HepG2 (cell line): ENCODE data around the gene TLL2. TPM values are rescaled to one million over a fixed set of nuclear protein-coding genes. Genes with fewer than 3 reads are reported as not detected.
A peak's percentile ranks its signal among the peaks of the same experiment; 100 is the strongest.

Experiments
- ATAC-seq: fragments of 200-7000 bp; cut with Tn5 transposase; 3 replicates; pipeline ENCODE4 v1.9.1; 2020; ENCODE audit warnings: mild to moderate bottlenecking, moderate library complexity
- BruUV-seq: library from RNA; stranded (reverse); fragments of 400-500 nt; replicated peaks from 2 replicates; lab custom pipeline; 2021; lab: Mats Ljungman, UMichigan
- CTCF ChIA-PET: fragments of 300-600 bp; formaldehyde crosslinking; extraction: SDS; loops from one replicate; lab custom pipeline; 2021; ENCODE audit warnings: low total read pairs, inconsistent platforms, low intra/inter-chr PET ratio; lab: Yijun Ruan, JAX
- POLR2A ChIA-PET: fragments of 350-600 bp; sonication (Branson Sonifier 250); formaldehyde crosslinking; loops from one replicate; lab custom pipeline; 2020; ENCODE audit warnings: antibody characterized with exemption, inconsistent platforms; lab: Yijun Ruan, JAX
- DNase-seq: peaks from one replicate; pipeline ENCODE4 v3.0.0-alpha.2; 2015; ENCODE audit warnings: low spot score
- FAIRE-seq: peaks from 3 replicates; lab custom pipeline; 2011; peaks lifted over from hg19 to GRCh38; lab: Jason Lieb, UNC
- H2AFZ ChIP-seq: one replicate; pipeline ENCODE4 v1.6.1; 2011; ENCODE audit warnings: low read length, inconsistent platforms
- H3K27ac ChIP-seq: fragments of 300-600 bp; 3 replicates; pipeline ENCODE4 v1.8.0; 2011; ENCODE audit warnings: mixed run types, mild to moderate bottlenecking, mixed read lengths, low read length, inconsistent platforms; ENCODE audit not compliant: insufficient read depth; ENCODE audit errors: extremely low read length
- H3K27me3 ChIP-seq, 2 experiments: fragments of 200-600 bp in 1 of 2; 2 replicates in 1 of 2; 3 replicates in 1 of 2; pipeline versions ENCODE4 v1.6.0 to v1.8.0; 2011; ENCODE audit warnings: low read length in 2 of 2, mild to moderate bottlenecking in 2 of 2, moderate library complexity in 2 of 2, inconsistent platforms in 1 of 2; ENCODE audit not compliant: insufficient read depth in 2 of 2, control insufficient read depth in 1 of 2
- H3K36me3 ChIP-seq, 2 experiments: fragments of 200-600 bp in 1 of 2; replicated peaks in 1 of 2; 2 replicates in 1 of 2; 3 replicates in 1 of 2; pipeline versions ENCODE4 v1.5.1 to v1.8.0; 2011; ENCODE audit warnings: low read length in 2 of 2, inconsistent platforms in 1 of 2; ENCODE audit not compliant: insufficient read depth in 2 of 2, control insufficient read depth in 1 of 2
- H3K4me1 ChIP-seq: 2 replicates; pipeline ENCODE4 v1.5.1; 2012; ENCODE audit warnings: low read length, inconsistent platforms; ENCODE audit not compliant: insufficient read depth
- H3K4me2 ChIP-seq: 2 replicates; pipeline ENCODE4 v1.6.0; 2011; ENCODE audit warnings: low read depth, low read length, inconsistent platforms
- H3K4me3 ChIP-seq, 3 experiments: fragments of 200-600 bp in 1 of 3; sonication (generic), shearing (Covaris generic) in 1 of 3; replicated peaks in 1 of 3; 2 replicates each; pipeline ENCODE4 v1.5.1; 2011 to 2016; ENCODE audit warnings: low read length in 3 of 3, inconsistent platforms in 2 of 3, low read depth in 2 of 3, mild to moderate bottlenecking in 2 of 3, control low read depth in 1 of 3, mixed read lengths in 1 of 3; ENCODE audit not compliant: insufficient read depth in 1 of 3
- H3K79me2 ChIP-seq: one replicate; pipeline ENCODE4 v1.6.1; 2011; ENCODE audit warnings: low read length, inconsistent platforms; ENCODE audit not compliant: insufficient read depth
- H3K9ac ChIP-seq: 2 replicates; pipeline ENCODE4 v1.6.0; 2011; ENCODE audit warnings: mild to moderate bottlenecking, low read depth, low read length, inconsistent platforms; ENCODE audit not compliant: insufficient read depth
- H3K9me3 ChIP-seq: 2 replicates; pipeline ENCODE4 v1.5.1; 2012; ENCODE audit warnings: mild to moderate bottlenecking, low read length
- H4K20me1 ChIP-seq: 2 replicates; pipeline ENCODE4 v1.6.0; 2011; ENCODE audit warnings: inconsistent platforms, mild to moderate bottlenecking, low read length, moderate library complexity; ENCODE audit not compliant: insufficient read depth
- HOXA7 ChIP-seq: sonication (generic); formaldehyde crosslinking; IDR thresholded peaks from 2 replicates; pipeline ENCODE4 v1.8.1; 2022; ENCODE audit warnings: mild to moderate bottlenecking, missing genetic modification reagents, moderate library complexity
- SMC3 ChIP-seq: IDR thresholded peaks from 2 replicates; pipeline ENCODE4 v1.6.1; 2011; ENCODE audit warnings: low read length, improper control_type of control experiment
- STAG1 ChIP-seq: sonication (generic); formaldehyde crosslinking; IDR thresholded peaks from 2 replicates; pipeline ENCODE4 v1.4.0; 2020; ENCODE audit warnings: missing genetic modification reagents
- ZNF510 ChIP-seq: sonication (generic); formaldehyde crosslinking; IDR thresholded peaks from 2 replicates; pipeline ENCODE4 v1.4.0; 2020; ENCODE audit warnings: low read depth, mild to moderate bottlenecking, missing genetic modification reagents
- WGBS: methylation state at CpG from one replicate; pipeline ENCODE4 v1.1.6; 2017; ENCODE audit warnings: low lambda C conversion rate; 5-methylcytosine and 5-hydroxymethylcytosine counted together
- in situ Hi-C: cut with HindIII; loops from 2 replicates; pipeline ENCODE4 v1.10.0; 2017; ENCODE audit warnings: low pct_unique_long_range_greater_than_20kb; ENCODE audit not compliant: extremely low pct_ligation_motif_present
- intact Hi-C: fragments of 100-400 bp; cut with micrococcal nuclease; formaldehyde crosslinking; loops from one replicate; pipeline ENCODE4 v1.10.0; 2022; ENCODE audit not compliant: unreplicated experiment
- polyA plus RNA-seq, 8 experiments: library from polyadenylated mRNA; depleted of rRNA in 3 of 8; stranded (reverse) in 7 of 8; unstranded in 1 of 8; fragments of >200 nt; fragmentation: Illumina TruSeq in 4 of 8; extraction: Trizol in 4 of 8; gene quantifications; 2 replicates each; pipeline versions ENCODE4 v1.2.1 to v1.2.3, GENCODE V29; 2011 to 2016; ENCODE audit warnings: low read depth in 4 of 8, missing spikeins in 1 of 8, mixed read lengths in 1 of 8; ENCODE audit not compliant: insufficient read depth in 1 of 8
- total RNA-seq, 5 experiments: library from RNA; depleted of rRNA; stranded (reverse); fragments of >200 nt; fragmentation: Illumina TruSeq; extraction: Trizol; gene quantifications; 2 replicates each; pipeline ENCODE4 v1.2.3, GENCODE V29; 2016; ENCODE audit warnings: low read depth in 1 of 5
- TF ChIP-seq, protein P1 (sequence below): sonication (generic); formaldehyde crosslinking; IDR thresholded peaks from 2 replicates; pipeline ENCODE4 v1.8.1; 2022; ENCODE audit warnings: mild to moderate bottlenecking, missing genetic modification reagents
- TF ChIP-seq, protein P2 (sequence below): sonication (generic); formaldehyde crosslinking; IDR thresholded peaks from 2 replicates; pipeline ENCODE4 v1.5.0; 2020; ENCODE audit warnings: mild to moderate bottlenecking, missing genetic modification reagents, moderate library complexity

The TLL2 gene
- total and polyA plus RNA-seq, 2 of the 13 experiments (the other 11 are each of a cell fraction or from before 2014, with no cell fraction given), result 0.09 TPM; not detected in 1

DNA sequence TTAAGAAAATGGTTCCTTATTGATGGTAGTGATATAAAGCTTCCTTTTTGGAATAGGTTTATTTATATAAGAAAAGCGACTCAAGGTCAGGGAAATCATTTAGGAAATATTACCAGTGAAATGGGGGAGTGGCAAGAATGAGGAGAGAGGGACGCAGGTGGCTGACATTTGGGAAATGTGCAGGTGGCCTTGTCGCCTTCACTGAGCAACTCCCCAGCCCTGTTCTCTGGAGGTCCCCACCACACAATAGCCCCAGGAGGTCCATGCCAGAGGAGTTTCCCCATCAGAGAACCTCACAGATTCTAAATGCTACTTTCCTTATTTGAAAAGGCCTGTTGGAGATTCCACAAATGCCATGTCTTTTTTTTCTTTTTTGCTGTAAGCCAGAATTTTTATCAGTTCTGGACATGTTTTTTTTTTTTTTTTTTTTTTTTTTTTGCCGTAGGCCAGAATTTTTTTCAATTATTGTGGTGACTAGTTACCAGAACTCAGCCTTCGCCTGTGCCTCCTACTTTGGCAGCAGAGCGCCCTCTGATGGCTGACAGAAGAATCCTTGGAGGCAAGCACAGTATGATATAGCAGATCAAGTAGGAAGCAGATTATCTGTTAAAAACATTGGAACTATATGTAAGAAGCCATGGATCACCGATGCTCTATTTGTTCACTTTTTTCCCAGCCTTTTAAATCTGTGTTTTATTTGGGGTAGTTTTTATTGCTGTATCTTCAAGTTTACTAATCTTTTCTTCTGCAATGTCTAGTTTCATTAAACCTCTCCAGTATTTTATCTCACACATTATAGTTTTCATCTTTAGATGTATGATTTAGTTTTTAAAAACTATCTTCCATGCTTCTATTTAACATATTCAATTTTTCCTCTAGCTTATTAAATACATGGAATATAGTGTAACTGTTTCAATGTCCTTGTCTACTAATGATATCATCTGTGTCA lies 173.5 kb downstream of the TLL2 start:
- H4K20me1 ChIP-seq, result no peaks in the 10 kb centered on the region
- 0 out of 5 replicates have a peak, but pooled peaks cover 0 to 7% of the 10 kb centered on the region in 2 experiments for H3K27me3 ChIP-seq
- no peaks in the 10 kb centered on the region for H3K36me3 ChIP-seq
- no peak overlapping the region for H3K4me2 ChIP-seq
- H2AFZ ChIP-seq, result no peak overlapping the region
- no peak overlapping the region for H3K4me3 ChIP-seq
- FAIRE-seq, result peak; percentile 34
- H3K9me3 ChIP-seq, result no peaks in the 10 kb centered on the region
- TF ChIP-seq, protein P1, sequence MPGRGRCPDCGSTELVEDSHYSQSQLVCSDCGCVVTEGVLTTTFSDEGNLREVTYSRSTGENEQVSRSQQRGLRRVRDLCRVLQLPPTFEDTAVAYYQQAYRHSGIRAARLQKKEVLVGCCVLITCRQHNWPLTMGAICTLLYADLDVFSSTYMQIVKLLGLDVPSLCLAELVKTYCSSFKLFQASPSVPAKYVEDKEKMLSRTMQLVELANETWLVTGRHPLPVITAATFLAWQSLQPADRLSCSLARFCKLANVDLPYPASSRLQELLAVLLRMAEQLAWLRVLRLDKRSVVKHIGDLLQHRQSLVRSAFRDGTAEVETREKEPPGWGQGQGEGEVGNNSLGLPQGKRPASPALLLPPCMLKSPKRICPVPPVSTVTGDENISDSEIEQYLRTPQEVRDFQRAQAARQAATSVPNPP (CRISPR knock-in tag), result no peak
- peak; percentile 39; the same call in 1 of the 2 replicates for TF ChIP-seq SMC3
- no peak for TF ChIP-seq ZNF510 (CRISPR knock-in tag)
- TF ChIP-seq HOXA7 (CRISPR knock-in tag), result no peak
- TF ChIP-seq STAG1, result peak; percentile 64
- TF ChIP-seq, protein P2, sequence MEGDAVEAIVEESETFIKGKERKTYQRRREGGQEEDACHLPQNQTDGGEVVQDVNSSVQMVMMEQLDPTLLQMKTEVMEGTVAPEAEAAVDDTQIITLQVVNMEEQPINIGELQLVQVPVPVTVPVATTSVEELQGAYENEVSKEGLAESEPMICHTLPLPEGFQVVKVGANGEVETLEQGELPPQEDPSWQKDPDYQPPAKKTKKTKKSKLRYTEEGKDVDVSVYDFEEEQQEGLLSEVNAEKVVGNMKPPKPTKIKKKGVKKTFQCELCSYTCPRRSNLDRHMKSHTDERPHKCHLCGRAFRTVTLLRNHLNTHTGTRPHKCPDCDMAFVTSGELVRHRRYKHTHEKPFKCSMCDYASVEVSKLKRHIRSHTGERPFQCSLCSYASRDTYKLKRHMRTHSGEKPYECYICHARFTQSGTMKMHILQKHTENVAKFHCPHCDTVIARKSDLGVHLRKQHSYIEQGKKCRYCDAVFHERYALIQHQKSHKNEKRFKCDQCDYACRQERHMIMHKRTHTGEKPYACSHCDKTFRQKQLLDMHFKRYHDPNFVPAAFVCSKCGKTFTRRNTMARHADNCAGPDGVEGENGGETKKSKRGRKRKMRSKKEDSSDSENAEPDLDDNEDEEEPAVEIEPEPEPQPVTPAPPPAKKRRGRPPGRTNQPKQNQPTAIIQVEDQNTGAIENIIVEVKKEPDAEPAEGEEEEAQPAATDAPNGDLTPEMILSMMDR (CRISPR knock-in tag), result peak; percentile 70
- TF ChIP-seq, all 625 proteins: peak for 3
- BruUV-seq, result no TSS peak
- DNase-seq (peak; percentile 47), ATAC-seq (peak; percentile 82)
- intact Hi-C loops, result no loop called here
- Histone ChIP-seq H3K27ac (no peak overlapping the region), H3K9ac (no peak overlapping the region), H3K79me2 (no peaks in the 10 kb centered on the region), H3K4me1 (no peaks in the 10 kb centered on the region)
- 23% methylated on average over 7 of the region's 7 CpGs for WGBS
- in situ Hi-C loops, result loop anchor here (5.0 kb wide), 1 partner anchor 323 kb away; no protein-coding TSS in a partner anchor
- ChIA-PET CTCF (interaction anchor here (1.5 kb wide), 1 partner anchor 323 kb away, joined by 6 read pairs; no protein-coding TSS in a partner anchor), POLR2A (interaction anchor here (0.7 kb wide), 1 partner anchor 13 kb away, joined by 3 read pairs; no protein-coding TSS in a partner anchor)
